Ammon's horn (tissue), 1 donor: ENCODE results near the gene EIF4E3.

ENCODE experiments used
- DNase-seq: peaks from one replicate; pipeline ENCODE4 v3.0.0-alpha.2; 2016; ENCODE audit warnings: low spot score

EIF4E3 gene

DNA sequence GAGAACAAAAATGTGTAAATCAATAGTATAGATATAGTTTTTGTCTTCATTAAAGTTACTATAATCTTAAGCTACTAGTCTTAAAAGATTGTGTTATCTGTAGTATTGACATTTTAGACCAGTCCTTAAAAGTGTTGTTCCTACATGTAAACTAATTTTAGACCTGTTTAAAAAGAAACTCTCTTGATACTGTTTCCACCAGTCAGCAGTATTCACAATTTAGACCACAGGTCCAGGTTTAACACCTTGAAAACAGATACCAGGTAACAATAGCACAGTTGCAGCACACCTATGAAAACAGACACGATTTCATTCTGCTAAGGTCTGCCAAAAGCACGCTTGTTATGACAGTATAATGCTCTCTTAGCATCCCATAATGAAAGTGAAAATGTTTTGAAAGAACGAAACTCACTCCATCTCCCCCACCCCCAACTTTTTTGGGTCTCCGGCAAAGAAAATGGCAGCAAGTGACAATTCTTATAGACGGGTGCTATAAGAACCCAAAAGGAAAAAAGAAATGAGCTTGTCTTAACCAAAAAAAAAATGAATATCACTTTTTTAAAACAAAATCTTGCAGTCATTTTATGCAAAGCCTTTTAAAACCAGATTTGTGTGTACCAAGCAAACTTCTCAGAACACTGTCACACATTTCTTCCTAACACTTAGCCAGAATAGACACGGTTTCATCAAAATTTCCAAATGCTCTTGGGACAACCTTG, 1.6 kb downstream of the EIF4E3 start:
- no peak for DNase-seq

DNA sequence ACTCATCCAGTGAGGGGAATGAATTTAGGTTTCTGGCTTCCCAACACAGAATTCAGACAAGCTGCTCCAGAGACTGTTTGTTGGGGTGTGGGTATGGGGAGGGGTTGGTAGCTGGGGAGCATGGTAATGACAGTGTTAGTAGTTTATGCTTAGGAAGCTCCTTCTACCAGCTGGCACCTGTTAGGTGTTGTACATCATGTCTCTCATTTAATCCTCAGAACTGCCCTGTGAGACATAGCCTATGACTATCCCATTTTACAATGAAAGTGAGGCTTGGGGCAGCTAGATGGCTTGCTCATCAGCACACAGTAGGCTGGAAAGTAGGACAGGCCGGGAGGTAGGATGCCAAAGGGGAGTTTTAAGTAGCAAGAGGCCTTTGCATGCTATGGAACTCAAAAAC, 2.5 kb downstream of the EIF4E3 start:
- DNase-seq, result no peak

GRCh38 chr3:71721651-71722157, 3.5 kb downstream of the EIF4E3 start:
- DNase-seq, result no peak

GRCh38 chr3:71721002-71721401, 4.2 kb downstream of the EIF4E3 start:
- no peak for DNase-seq

- DNase-seq, result no peak
These were observed 7.1 kb downstream of the EIF4E3 start for GRCh38 chr3:71718072-71718471.

DNA sequence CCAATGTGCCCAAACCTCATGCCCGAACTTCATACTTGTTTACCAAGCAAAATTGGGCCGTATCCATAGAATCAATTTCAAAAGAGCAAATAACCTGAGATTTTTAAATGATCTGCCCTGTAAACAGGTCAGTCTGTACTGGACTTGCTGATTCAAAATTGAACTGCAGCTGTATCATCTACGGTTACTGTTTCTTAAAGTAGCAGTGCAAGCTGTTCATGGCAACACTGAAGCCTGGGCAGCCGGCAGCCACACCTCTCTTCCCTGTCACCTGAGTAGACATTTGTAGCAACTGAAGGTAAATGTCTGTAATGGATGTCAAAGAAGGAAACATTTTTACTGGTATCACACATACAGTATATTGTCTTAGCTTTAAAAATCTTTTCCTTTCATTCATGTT, 10.6 kb downstream of the EIF4E3 start:
- DNase-seq, result no peak

DNA sequence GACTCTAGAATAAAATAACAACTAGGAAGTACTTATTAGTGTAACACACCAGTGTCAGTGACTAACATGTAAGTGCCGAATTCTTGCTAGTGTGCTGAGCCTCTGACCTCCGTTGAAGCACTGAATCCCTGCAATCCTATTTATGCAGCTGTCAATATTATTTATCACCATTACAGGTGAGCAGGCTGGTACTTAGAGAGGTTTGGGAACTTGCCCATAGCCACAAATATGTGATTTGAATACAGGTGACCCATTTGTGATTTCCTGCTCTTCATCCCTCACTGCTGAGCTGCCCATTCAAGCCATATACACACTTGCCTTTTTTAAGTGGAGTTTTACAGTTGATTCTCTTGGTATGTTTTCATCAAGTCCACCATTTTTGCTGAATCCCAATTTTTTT, 12.2 kb downstream of the EIF4E3 start:
- DNase-seq, result no peak

- peak; percentile 82 for DNase-seq
These were observed 14.2 kb downstream of the EIF4E3 start for GRCh38 chr3:71710906-71711494.

- DNase-seq, result no peak
These were observed 15.2 kb downstream of the EIF4E3 start for GRCh38 chr3:71709908-71710511.

DNA sequence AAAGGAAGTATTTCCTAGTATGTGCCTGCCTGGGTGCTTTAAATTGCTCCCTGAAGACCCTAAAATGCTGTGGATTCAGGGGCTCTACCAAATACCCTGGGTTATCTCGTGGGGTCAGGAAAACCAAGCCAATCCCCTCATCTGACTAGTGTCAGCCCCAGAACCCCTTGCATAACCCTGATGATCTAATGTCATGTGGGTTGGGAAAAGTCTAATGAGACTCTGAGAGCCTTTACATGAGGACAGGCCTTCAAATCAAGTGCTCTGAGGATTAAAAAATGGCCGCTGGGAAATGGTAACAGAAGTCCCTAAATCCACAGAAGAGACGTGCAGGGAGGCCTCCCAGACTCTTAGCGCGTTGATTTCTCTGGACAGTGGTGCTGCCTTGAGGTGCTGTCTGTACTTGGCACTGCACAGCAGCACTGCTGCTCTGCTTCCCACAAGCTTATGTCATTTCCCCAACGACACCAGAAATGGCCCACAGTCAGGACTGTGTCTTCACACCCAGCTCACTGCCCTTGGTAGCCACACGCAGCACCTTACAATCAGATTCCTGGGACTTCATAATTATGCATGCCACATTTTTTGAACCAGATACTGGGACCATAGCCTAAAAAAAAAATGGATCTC, 16.6 kb downstream of the EIF4E3 start:
- DNase-seq, result peak; percentile 85

DNA sequence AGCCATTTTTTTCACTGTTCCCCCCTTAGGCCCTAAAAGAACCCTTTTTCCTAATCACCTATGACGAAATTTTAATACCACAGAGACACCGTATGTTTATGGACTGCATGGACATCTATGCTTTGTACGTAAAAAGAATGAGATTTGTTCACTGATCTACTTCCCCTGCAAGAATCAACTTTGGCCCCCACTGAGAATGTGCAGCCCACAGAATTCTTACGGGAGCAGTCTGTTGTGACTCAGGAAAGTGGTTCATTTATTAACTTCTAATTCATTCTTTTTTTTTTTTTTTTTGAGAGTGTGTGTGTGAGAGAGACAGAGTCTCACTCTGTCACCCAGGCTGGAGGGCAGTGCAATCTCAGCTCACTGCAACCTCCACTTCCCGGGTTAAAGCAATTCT, 17.6 kb downstream of the EIF4E3 start:
- DNase-seq, result no peak

DNA sequence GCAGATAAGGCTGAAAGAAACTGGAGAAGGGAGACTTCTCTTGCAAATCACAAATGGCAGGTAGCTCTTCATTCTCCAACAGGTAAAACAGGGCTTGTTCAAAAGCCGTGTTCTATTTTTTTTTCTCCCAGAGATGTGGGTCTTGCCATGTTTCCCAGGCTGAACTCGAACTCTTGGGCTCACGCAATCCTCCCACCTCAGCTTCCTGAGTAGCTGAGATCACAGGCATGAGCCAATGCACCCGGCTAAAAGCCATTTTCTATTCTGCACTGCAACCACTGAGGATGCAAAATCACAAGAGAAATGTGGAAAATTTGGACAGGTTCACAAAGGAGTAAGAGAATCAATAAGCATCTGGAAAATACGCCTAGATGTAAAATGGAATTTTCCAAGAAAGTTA, 19.5 kb downstream of the EIF4E3 start:
- no peak for DNase-seq

DNA sequence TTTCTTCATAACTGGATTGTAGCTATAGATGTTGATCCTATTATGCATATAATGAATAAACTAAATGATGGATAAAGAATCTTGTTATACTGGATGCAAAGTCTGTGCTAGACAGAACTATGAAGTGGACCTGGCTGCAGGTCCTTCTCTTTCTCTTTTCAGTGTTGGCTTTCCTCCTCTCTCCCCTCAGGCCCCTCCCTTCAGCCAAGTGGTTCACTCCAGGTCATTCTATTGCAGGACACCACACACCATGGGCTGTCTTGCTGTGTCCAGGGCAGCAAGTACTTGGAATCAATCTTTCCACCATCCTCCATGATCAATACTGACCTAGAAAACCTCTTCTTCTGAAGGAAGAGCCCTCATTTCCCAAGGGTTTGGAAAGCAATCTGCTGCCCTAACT, 20.3 kb downstream of the EIF4E3 start:
- no peak for DNase-seq

- DNase-seq, result no peak
These were observed 21.4 kb downstream of the EIF4E3 start for GRCh38 chr3:71703797-71704196.

GRCh38 chr3:71702131-71703024, 22.8 kb downstream of the EIF4E3 start:
- DNase-seq, result no peak

DNA sequence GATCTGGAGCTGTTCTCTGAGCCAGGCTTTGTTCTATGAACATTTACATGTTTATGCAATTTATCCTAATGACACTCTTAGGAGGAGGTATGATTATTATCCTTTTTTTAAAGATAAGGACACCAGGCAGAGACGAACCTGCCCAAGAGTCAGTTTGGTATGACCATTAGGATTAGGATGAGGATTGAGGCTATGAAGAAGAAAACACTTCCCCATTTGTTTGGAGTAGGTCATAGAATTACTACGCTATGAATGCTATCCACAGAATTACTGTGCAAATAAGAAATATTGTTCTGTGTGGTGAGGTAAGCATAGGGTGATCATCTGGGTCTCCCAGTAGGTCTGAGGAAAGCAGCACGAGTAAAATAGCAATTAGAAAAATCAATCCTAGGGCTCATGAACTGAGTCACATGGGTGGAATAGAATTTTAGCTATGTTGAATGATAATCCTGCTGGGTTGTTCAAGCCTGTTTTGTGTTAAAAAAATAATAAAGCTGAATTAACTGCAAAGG, 23.9 kb downstream of the EIF4E3 start:
- DNase-seq, result no peak

GRCh38 chr3:71695000-71695482, 30.2 kb downstream of the EIF4E3 start:
- peak; percentile 79 for DNase-seq

DNA sequence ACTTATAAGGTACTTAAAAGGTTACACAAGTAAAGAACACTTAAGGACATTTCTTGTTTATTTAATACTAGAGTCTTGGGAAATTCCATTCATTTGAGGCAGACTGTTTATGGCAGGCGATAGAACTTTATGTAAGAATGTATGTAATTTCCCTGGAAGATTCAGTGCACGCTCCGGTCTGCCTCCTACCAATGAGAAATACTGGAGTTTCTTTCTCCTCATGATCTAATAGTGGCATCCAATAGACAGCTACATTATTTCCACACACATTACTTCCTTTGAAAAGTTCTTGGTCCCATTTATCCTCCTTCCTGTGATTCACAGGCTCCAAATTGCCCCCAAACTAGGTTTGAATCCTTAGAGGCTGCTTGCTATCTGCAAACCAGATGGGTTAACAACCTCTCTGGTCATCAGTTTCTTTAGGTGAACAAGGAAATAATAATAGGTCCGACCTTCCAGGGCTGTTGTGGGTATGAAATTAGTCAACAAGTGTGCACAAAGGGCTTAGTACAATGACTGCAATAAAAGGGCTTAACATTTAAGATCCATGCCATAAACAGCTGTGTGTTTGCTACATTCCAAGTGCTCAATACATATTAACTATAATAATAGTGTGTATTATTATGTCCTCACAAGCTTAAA, 30.7 kb downstream of the EIF4E3 start:
- no peak for DNase-seq

GRCh38 chr3:71693641-71694040, 31.6 kb downstream of the EIF4E3 start:
- DNase-seq, result no peak

GRCh38 chr3:71692139-71692538, 33.1 kb downstream of the EIF4E3 start:
- no peak for DNase-seq

DNA sequence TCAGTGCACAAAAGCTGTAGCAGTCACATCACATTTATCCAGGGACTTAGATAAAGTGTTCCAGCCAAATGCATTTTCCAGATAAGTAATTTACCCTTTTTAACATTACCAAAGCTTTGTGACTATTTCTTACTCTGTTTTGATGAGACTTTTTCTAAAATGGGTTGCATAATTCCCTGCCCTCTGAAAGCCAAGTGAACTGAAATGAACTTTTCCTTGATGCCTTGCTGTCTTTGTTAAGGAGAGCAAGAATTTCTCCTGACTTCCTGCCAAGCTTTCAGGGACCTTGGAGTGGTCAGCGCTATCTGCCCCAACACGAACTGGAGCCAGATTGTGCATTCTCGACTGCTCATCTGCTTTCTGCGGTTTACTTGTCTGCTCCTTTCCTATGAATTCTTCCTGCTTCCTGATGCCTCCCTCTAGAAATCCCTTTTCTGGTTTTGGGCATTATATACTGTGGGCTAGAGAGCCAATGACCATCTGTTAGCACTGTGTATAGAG, 34.8 kb downstream of the EIF4E3 start:
- no peak for DNase-seq
